Motor neuron (in vitro differentiated cells): Measurements from ENCODE around the gene SCAPER. TPM values are rescaled to one million over a fixed set of nuclear protein-coding genes. Genes with fewer than 3 reads are reported as not detected.

Experiments
- ATAC-seq, 8 experiments: fragments of 200-7000 bp; cut with Tn5 transposase; replicated peaks in 6 of 8; 2 replicates each; pipeline ENCODE4 v1.8.0; 2021; ENCODE audit warnings: mild to moderate bottlenecking in 8 of 8, moderate library complexity in 8 of 8
- H3K27ac ChIP-seq, 2 donors: fragments of 250-450 bp; sonication (Bioruptor Pico); 2 replicates each; pipeline ENCODE4 v1.9.0; 2021; ENCODE audit warnings: antibody characterized with exemption in 2 of 2, mild to moderate bottlenecking in 2 of 2, moderate library complexity in 1 of 2
- H3K4me1 ChIP-seq, 2 donors: fragments of 250-450 bp; sonication (Bioruptor Pico); replicated peaks in 1 of 2; 2 replicates each; pipeline ENCODE4 v1.6.1; 2021; ENCODE audit warnings: antibody characterized with exemption in 2 of 2, mild to moderate bottlenecking in 2 of 2, moderate library complexity in 1 of 2
- H3K4me3 ChIP-seq, 5 donors: fragments of 250-450 bp; sonication (Bioruptor Pico); 2 replicates each; pipeline ENCODE4 v1.9.0; 2021; ENCODE audit warnings: antibody characterized with exemption in 5 of 5, mild to moderate bottlenecking in 5 of 5, moderate library complexity in 4 of 5
- WGBS, 10 experiments: fragments of 450-650 bp; shearing (Covaris generic); methylation state at CpG; one replicate each; pipeline ENCODE4 v1.0.0; 2022; 5-methylcytosine and 5-hydroxymethylcytosine counted together
- in situ Hi-C, 9 experiments: fragments of 400-800 bp; cut with MboI; loops; one replicate each; pipeline ENCODE4 v1.15.0; 2021; ENCODE audit warnings: low sequenced_read_pairs in 9 of 9, low pct_unique_long_range_greater_than_20kb in 2 of 9; ENCODE audit not compliant: unreplicated experiment in 9 of 9
- total RNA-seq, 8 experiments: library from RNA; unstranded; fragments of 300-600 nt; gene quantifications; 2 replicates each; pipeline versions ENCODE4 v1.2.3 to v1.2.4, GENCODE V29; 2022

SCAPER gene
- total RNA-seq, 8 experiments from 2014 or later: 4.7 to 32.4 (median 22.6) TPM

GRCh38 chr15:76381366-76381765, 523.8 kb downstream of the SCAPER start:
- Histone ChIP-seq H3K4me3 (no peak overlapping the region), H3K27ac (no peak overlapping the region), H3K4me1 (peaks cover 0 to 5% of the 10 kb centered on the region in 2 donors)
- ATAC-seq: no peak
- WGBS, 10 experiments: 69 to 100% (median 80%) methylated on average over 1 to 4 of the region's 4 CpGs; no CpG with 5 or more reads in 1 of the 10 experiments
- in situ Hi-C loops: no loop called here

- in situ Hi-C loops: no loop called here
- peaks cover 0 to 5% of the 10 kb centered on the region in 2 donors for H3K4me1 ChIP-seq
- no peak for ATAC-seq
- no peak overlapping the region for H3K27ac ChIP-seq
- WGBS, 10 experiments: 71 to 100% (median 89%) methylated on average over 1 of the region's 1 CpG; no CpG with 5 or more reads in 3 of the 10 experiments
- no peak overlapping the region for H3K4me3 ChIP-seq
Measured at GRCh38 chr15:76380249-76380648, 524.9 kb downstream of the SCAPER start.

GRCh38 chr15:76378691-76379090, 526.4 kb downstream of the SCAPER start:
- ATAC-seq: no peak
- H3K4me1 ChIP-seq: peaks cover 0 to 5% of the 10 kb centered on the region in 2 donors
- H3K27ac ChIP-seq: no peak overlapping the region
- WGBS, 10 experiments: 10 to 100% (median 100%) methylated on average over 1 of the region's 1 CpG; no CpG with 5 or more reads in 5 of the 10 experiments
- in situ Hi-C loops: no loop called here
- no peak overlapping the region for H3K4me3 ChIP-seq

GRCh38 chr15:76377751-76378150, 527.4 kb downstream of the SCAPER start:
- ATAC-seq: no peak
- in situ Hi-C loops: no loop called here
- Histone ChIP-seq H3K27ac (no peak overlapping the region), H3K4me1 (peaks cover 0 to 5% of the 10 kb centered on the region in 2 donors), H3K4me3 (no peak overlapping the region)

GRCh38 chr15:76377217-76377616, 527.9 kb downstream of the SCAPER start:
- peaks cover 0 to 5% of the 10 kb centered on the region in 2 donors for H3K4me1 ChIP-seq
- in situ Hi-C loops: no loop called here
- WGBS, 10 experiments: 14 to 100% (median 50%) methylated on average over 1 to 2 of the region's 2 CpGs; no CpG with 5 or more reads in 1 of the 10 experiments
- no peak overlapping the region for H3K27ac ChIP-seq
- no peak overlapping the region for H3K4me3 ChIP-seq
- no peak for ATAC-seq

DNA sequence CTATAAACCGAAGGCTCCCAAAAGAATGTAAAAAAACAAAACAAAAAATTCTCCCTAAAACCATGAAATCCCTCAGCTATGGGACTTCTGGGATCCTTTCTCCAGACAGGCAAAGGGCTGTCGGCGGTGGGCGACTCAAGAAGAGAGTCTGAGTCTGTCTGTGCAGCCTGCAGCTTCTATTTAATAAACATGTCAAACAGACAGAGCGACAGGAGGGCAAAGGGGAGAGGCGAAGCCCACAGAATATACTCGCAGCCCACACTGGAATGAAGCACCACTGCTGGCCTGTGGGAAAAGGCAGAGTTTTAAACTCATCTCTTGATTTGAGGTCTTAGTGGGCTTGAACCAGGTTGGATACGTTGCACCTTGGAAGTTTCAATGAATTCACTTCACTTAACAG, 528.3 kb downstream of the SCAPER start:
- in situ Hi-C loops: no loop called here
- ATAC-seq: no peak
- 29 to 94% (median 79%) methylated on average over 1 to 8 of the region's 8 CpGs for WGBS, 10 experiments

GRCh38 chr15:76376029-76376428, 529.1 kb downstream of the SCAPER start:
- H3K27ac ChIP-seq: no peak overlapping the region
- no peak for ATAC-seq
- H3K4me1 ChIP-seq: peaks cover 0 to 5% of the 10 kb centered on the region in 2 donors
- no peak overlapping the region for H3K4me3 ChIP-seq
- in situ Hi-C loops: no loop called here
- 65 to 100% (median 83%) methylated on average over 1 to 3 of the region's 3 CpGs; no CpG with 5 or more reads in 2 of the 10 experiments for WGBS, 10 experiments

More for the DNA sequence above, 528.3 kb downstream of the SCAPER start:
- Histone ChIP-seq H3K4me1 (peaks cover 0 to 5% of the 10 kb centered on the region in 2 donors), H3K27ac (no peak overlapping the region), H3K4me3 (no peak overlapping the region)

DNA sequence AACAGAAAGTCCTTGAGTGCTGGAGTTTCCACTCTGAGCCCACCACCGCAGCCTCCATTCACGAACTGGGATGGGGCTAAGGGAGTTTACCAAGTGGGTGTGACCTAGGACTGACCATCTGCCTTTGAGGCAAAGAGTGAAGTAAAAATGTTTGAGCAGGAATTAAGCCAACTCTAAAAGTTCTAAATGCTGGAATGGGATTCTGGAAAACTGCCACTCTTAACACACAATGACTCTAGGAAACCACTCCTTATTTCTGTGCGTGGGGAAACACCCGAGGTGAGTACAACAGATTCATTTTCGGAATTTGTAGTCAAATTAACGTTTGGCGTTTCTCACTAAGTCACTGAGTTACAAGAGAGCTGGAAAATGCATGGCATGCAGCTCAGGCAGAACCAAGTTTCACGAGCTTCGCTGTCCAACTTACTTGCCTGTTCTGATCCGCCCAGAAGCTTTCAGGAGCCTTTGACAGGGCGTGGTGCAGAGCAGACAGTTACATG, 537.0 kb downstream of the SCAPER start:
- 0 to 92% (median 55%) methylated on average over 3 to 11 of the region's 11 CpGs; no CpG with 5 or more reads in 2 of the 10 experiments for WGBS, 10 experiments
- no peak overlapping the region for H3K27ac ChIP-seq
- H3K4me3 ChIP-seq: no peak overlapping the region
- H3K4me1 ChIP-seq: peaks cover 2 to 5% of the 10 kb centered on the region in 2 donors
- in situ Hi-C loops: loop anchor here in 2 of 9 experiments (25.0 kb wide), 2 partner anchors 94 to 469 kb away; no protein-coding TSS in a partner anchor
- peak in 4 of 8 experiments; percentile 46 to 95 (median 82) for ATAC-seq

DNA sequence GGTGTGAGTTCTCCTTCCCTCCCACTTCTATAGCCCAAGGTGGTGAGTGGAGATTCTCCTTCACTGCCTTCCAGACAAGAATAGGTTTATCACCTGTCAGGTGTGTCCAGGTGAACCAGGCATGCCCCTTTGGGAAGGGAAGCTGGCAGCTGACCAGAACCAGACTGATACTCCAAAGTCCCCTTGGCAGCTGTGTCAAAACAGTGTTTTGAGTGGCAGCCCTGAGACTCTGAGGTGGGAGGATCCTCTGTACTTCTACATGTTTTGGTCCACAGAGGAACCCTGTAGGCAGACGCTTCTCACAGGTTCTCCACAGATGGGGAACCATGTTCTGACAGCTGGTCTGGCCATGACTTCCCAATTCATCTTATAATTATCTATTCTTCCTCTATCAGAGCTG, 538.4 kb downstream of the SCAPER start:
- ATAC-seq: no peak

GRCh38 chr15:76363251-76363650, 541.9 kb downstream of the SCAPER start:
- 40 to 87% (median 66%) methylated on average over 1 to 2 of the region's 2 CpGs; no CpG with 5 or more reads in 5 of the 10 experiments for WGBS, 10 experiments
- no peak overlapping the region for H3K27ac ChIP-seq

More for the DNA sequence above, 538.4 kb downstream of the SCAPER start:
- WGBS, 10 experiments: 80% methylated on average over 1 of the region's 1 CpG; no CpG with 5 or more reads in 9 of the 10 experiments
- in situ Hi-C loops: loop anchor here in 2 of 9 experiments (25.0 kb wide), 2 partner anchors 96 to 471 kb away; no protein-coding TSS in a partner anchor
- Histone ChIP-seq H3K4me1 (peaks cover 2 to 5% of the 10 kb centered on the region in 2 donors), H3K27ac (no peak overlapping the region), H3K4me3 (no peak overlapping the region)

GRCh38 chr15:76360416-76360815, 544.7 kb downstream of the SCAPER start:
- in situ Hi-C loops: loop anchor here in 2 of 9 experiments (25.0 kb wide), 2 partner anchors 102 to 477 kb away; no protein-coding TSS in a partner anchor
- Histone ChIP-seq H3K4me3 (no peak overlapping the region), H3K4me1 (no peaks in the 10 kb centered on the region), H3K27ac (no peak overlapping the region)
- WGBS, 10 experiments: 29 to 100% (median 79%) methylated on average over 1 to 3 of the region's 3 CpGs; no CpG with 5 or more reads in 2 of the 10 experiments
- no peak for ATAC-seq

More at GRCh38 chr15:76363251-76363650, 541.9 kb downstream of the SCAPER start:
- Histone ChIP-seq H3K4me3 (no peak overlapping the region), H3K4me1 (peaks cover 0 to 2% of the 10 kb centered on the region in 2 donors)
- in situ Hi-C loops: loop anchor here in 2 of 9 experiments (25.0 kb wide), 2 partner anchors 99 to 474 kb away; no protein-coding TSS in a partner anchor
- ATAC-seq: no peak

GRCh38 chr15:76359152-76359551, 546.0 kb downstream of the SCAPER start:
- ATAC-seq: peak in 1 of 8 experiments; percentile 37
- no peak overlapping the region for H3K27ac ChIP-seq
- in situ Hi-C loops: loop anchor here in 2 of 9 experiments (25.0 kb wide), 2 partner anchors 103 to 478 kb away; no protein-coding TSS in a partner anchor
- H3K4me3 ChIP-seq: no peak overlapping the region
- no peaks in the 10 kb centered on the region for H3K4me1 ChIP-seq
- 30 to 93% methylated on average over 2 of the region's 3 CpGs; no CpG with 5 or more reads in 8 of the 10 experiments for whole genome bisulfite sequencing, 10 experiments

DNA sequence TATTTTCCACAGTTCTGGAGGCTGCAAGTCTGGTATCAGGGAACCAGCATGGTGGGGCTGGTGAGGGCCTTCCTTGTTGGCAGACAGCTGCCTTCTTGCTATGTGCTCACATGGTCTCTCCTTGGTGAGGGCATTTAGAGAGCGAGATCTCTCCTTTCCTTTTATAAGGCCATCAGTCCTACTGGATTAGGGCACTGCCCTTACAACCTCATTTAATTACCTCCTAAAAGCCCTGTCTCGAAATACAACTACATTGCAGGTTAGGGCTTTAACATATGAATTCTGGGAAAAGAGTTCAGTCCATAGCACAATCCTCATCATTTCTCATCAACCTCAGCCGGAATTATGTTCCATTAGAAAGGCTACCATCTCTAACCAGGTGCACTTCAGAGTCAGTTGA, 546.7 kb downstream of the SCAPER start:
- ATAC-seq: no peak
- in situ Hi-C loops: loop anchor here in 2 of 9 experiments (25.0 kb wide), 2 partner anchors 104 to 479 kb away; no protein-coding TSS in a partner anchor
- no peak overlapping the region for H3K27ac ChIP-seq
- H3K4me3 ChIP-seq: no peak overlapping the region
- H3K4me1 ChIP-seq: no peaks in the 10 kb centered on the region
- WGBS, 10 experiments: 80 to 92% (median 89%) methylated on average over 1 to 2 of the region's 3 CpGs; no CpG with 5 or more reads in 4 of the 10 experiments
